ENCODE results near the gene EDARADD. TPM values are rescaled to one million over a fixed set of nuclear protein-coding genes. Genes with fewer than 3 reads are reported as not detected.

Gene EDARADD
- total and polyA plus RNA-seq, 2 of the 8 experiments (the other 6 are each of a cell fraction or from before 2014, with no cell fraction given): 3.4 to 6.1 TPM

- no peaks in the 10 kb centered on the region for H3K79me2 ChIP-seq (ENCODE audit: control insufficient read depth in 1 of 2, insufficient read depth in 2 of 2, low read length in 2 of 2)
- H3K4ac ChIP-seq (replicated peaks; ENCODE audit: insufficient read length, low read depth, low read length): no peak overlapping the region
- no peak for DNase-seq (ENCODE audit: low read depth in 1 of 2, low spot score in 2 of 2)
- no peak overlapping the region for H3K14ac ChIP-seq (ENCODE audit: insufficient read length)
- no peak overlapping the region for H3K4me2 ChIP-seq (ENCODE audit: insufficient read depth in 1 of 2, low read depth in 2 of 2, low read length in 2 of 2)
- no peak overlapping the region for H4K8ac ChIP-seq (ENCODE audit: extremely low read depth, insufficient read depth, low read length)
- no peaks in the 10 kb centered on the region for H4K20me1 ChIP-seq (replicated peaks in 1 of 2; ENCODE audit: control insufficient read depth in 1 of 2, insufficient read depth in 2 of 2, low read length in 2 of 2)
- H4K91ac ChIP-seq (replicated peaks; ENCODE audit: insufficient read length, low read length): no peak overlapping the region
- no peak overlapping the region for H3K23ac ChIP-seq (ENCODE audit: insufficient read length)
- H3K4me3 ChIP-seq (ENCODE audit: extremely low read depth in 1 of 4, insufficient read depth in 2 of 4, low read depth in 3 of 4, low read length in 4 of 4): no peak overlapping the region
- no peak overlapping the region for H2BK20ac ChIP-seq (ENCODE audit: low read length)
- FAIRE-seq: no peak
- WGBS, 2 experiments (ENCODE audit: extremely low coverage in 1 of 2, insufficient coverage in 1 of 2, insufficient read length in 1 of 2, insufficient replicate concordance in 2 of 2, low coverage in 1 of 2, low lambda C conversion rate in 2 of 2, missing lambda C conversion rate in 1 of 2): 91% methylated on average over 6 of the region's 6 CpGs; no CpG with 5 or more reads in 1 of the 2 experiments
- no peak overlapping the region for H4K5ac ChIP-seq (ENCODE audit: insufficient read length, low read depth, low read length)
- no peak overlapping the region for H2BK15ac ChIP-seq (ENCODE audit: low read length)
- H3K9me3 ChIP-seq (ENCODE audit: insufficient read depth in 2 of 2, low read depth in 1 of 2, low read length in 1 of 2): no peaks in the 10 kb centered on the region
- no peak overlapping the region for H2BK12ac ChIP-seq (ENCODE audit: low read depth, low read length)
- no peak overlapping the region for H3K18ac ChIP-seq (ENCODE audit: extremely low read depth, low read length)
- ChIA-PET POLR2A (ENCODE audit: partially characterized antibody) (interaction anchor here (1.8 kb wide), 1 partner anchor 188 kb away, joined by 4 read pairs; the partner anchor contains the start of gene ERO1B), CTCF (ENCODE audit: partially characterized antibody) (interaction anchor here (0.6 to 1.2 kb wide), 5 partner anchors 18 to 319 kb away, joined by 3 to 6 read pairs (median 3); no protein-coding TSS in a partner anchor)
- H3K9ac ChIP-seq (replicated peaks in 1 of 4; ENCODE audit: extremely low read depth in 1 of 4, low read depth in 3 of 4, low read length in 3 of 4): no peak overlapping the region
- H3K23me2 ChIP-seq (ENCODE audit: low read depth, low read length): no peaks in the 10 kb centered on the region; the same call in 1 of the 2 replicates
- no peak overlapping the region for H2BK120ac ChIP-seq (replicated peaks; ENCODE audit: low read depth, low read length)
- H3K36me3 ChIP-seq (ENCODE audit: control insufficient read depth in 2 of 4, insufficient read depth in 4 of 4, low read length in 3 of 4): no peaks in the 10 kb centered on the region
- H3K4me1 ChIP-seq (replicated peaks in 1 of 4; ENCODE audit: control insufficient read depth in 3 of 4, insufficient read depth in 4 of 4, low read length in 3 of 4): peaks cover 0 to 10% (median 5%) of the 10 kb centered on the region in 4 experiments; a peak in 3 of 7 replicates
- no peak overlapping the region for H2AFZ ChIP-seq (ENCODE audit: low read length)
- H3K27me3 ChIP-seq (replicated peaks in 1 of 4; ENCODE audit: control insufficient read depth in 3 of 4, extremely low read depth in 1 of 4, insufficient read depth in 3 of 4, low read length in 3 of 4): no peaks in the 10 kb centered on the region
- TF ChIP-seq SIN3A (conservative IDR thresholded peaks at IDR 0.05 in 1 of 2, IDR thresholded peaks at IDR 0.05 in 1 of 2; ENCODE audit: low read depth in 1 of 2, low read length in 2 of 2): no peak
- H3K27ac ChIP-seq (ENCODE audit: low read depth, low read length): no peak overlapping the region
- H3K56ac ChIP-seq (replicated peaks; ENCODE audit: insufficient read length, low read depth, low read length): no peak overlapping the region
- H2AK5ac ChIP-seq (ENCODE audit: low read depth, low read length): no peak overlapping the region
- H3K79me1 ChIP-seq (ENCODE audit: low read depth, low read length): no peaks in the 10 kb centered on the region; the same call in 1 of the 2 replicates
- H2BK5ac ChIP-seq (ENCODE audit: low read depth, low read length): no peak overlapping the region
Observed at GRCh38 chr1:236469466-236469865, 75.4 kb downstream of the EDARADD start.
